Ishikawa (cell line): Measurements from ENCODE around the gene HINT3.

Source experiments
- CEBPB ChIP-seq: IDR thresholded peaks from 2 replicates; pipeline ENCODE4 v1.6.1; 2012
- CREB1 ChIP-seq: IDR thresholded peaks from 2 replicates; pipeline ENCODE4 v1.6.1; 2012; ENCODE audit warnings: low read depth
- EGR1 ChIP-seq: IDR thresholded peaks from 2 replicates; pipeline ENCODE4 v1.6.1; 2012
- EP300 ChIP-seq: IDR thresholded peaks from 2 replicates; pipeline ENCODE4 v1.6.1; 2012; ENCODE audit warnings: borderline replicate concordance
- FOXM1 ChIP-seq: IDR thresholded peaks from 2 replicates; pipeline ENCODE4 v1.6.1; 2012; ENCODE audit warnings: low read depth, borderline replicate concordance
- NFIC ChIP-seq: IDR thresholded peaks from 2 replicates; pipeline ENCODE4 v1.6.1; 2012
- RAD21 ChIP-seq: IDR thresholded peaks from 2 replicates; pipeline ENCODE4 v1.6.1; 2012; ENCODE audit warnings: low read depth
- REST ChIP-seq: IDR thresholded peaks from 2 replicates; pipeline ENCODE4 v1.6.1; 2012; ENCODE audit warnings: low read depth, mild to moderate bottlenecking
- TAF1 ChIP-seq: IDR thresholded peaks from 2 replicates; pipeline ENCODE4 v1.6.1; 2012; ENCODE audit warnings: low read depth, mild to moderate bottlenecking
- TCF12 ChIP-seq: IDR thresholded peaks from 2 replicates; pipeline ENCODE4 v1.6.1; 2012; ENCODE audit warnings: low read depth
- TEAD4 ChIP-seq: IDR thresholded peaks from 2 replicates; pipeline ENCODE4 v1.6.1; 2012
- YY1 ChIP-seq: IDR thresholded peaks from 2 replicates; pipeline ENCODE4 v1.6.1; 2012; ENCODE audit warnings: low read depth
- ZBTB7A ChIP-seq: IDR thresholded peaks from 2 replicates; pipeline ENCODE4 v1.6.1; 2012; ENCODE audit warnings: low read depth
- TF ChIP-seq, protein P1 (sequence below): IDR thresholded peaks from 2 replicates; pipeline ENCODE4 v1.6.1; 2012
- TF ChIP-seq, protein P2 (sequence below): IDR thresholded peaks from 2 replicates; pipeline ENCODE4 v1.6.1; 2012

HINT3 gene

GRCh38 chr6:125944434-125944816, 12.1 kb upstream of the HINT3 start:
- TF ChIP-seq CREB1 (no peak), TAF1 (no peak), RAD21 (no peak), YY1 (no peak), FOXM1 (no peak)

- no peak for TF ChIP-seq ZBTB7A
- TF ChIP-seq RAD21: no peak
- TF ChIP-seq, protein P1, sequence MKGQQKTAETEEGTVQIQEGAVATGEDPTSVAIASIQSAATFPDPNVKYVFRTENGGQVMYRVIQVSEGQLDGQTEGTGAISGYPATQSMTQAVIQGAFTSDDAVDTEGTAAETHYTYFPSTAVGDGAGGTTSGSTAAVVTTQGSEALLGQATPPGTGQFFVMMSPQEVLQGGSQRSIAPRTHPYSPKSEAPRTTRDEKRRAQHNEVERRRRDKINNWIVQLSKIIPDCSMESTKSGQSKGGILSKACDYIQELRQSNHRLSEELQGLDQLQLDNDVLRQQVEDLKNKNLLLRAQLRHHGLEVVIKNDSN: no peak
- TF ChIP-seq EGR1: no peak
Measured at GRCh38 chr6:125944896-125945295, 11.7 kb upstream of the HINT3 start.

- no peak for TF ChIP-seq CEBPB
- TF ChIP-seq RAD21: no peak
- TF ChIP-seq, protein P1: no peak
- no peak for TF ChIP-seq NFIC
Measured at GRCh38 chr6:125945378-125946141, 11.0 kb upstream of the HINT3 start.

- TF ChIP-seq NFIC: no peak
- TF ChIP-seq TCF12: no peak
- TF ChIP-seq CREB1: no peak
Measured at GRCh38 chr6:125947615-125948014, 9.0 kb upstream of the HINT3 start.

DNA sequence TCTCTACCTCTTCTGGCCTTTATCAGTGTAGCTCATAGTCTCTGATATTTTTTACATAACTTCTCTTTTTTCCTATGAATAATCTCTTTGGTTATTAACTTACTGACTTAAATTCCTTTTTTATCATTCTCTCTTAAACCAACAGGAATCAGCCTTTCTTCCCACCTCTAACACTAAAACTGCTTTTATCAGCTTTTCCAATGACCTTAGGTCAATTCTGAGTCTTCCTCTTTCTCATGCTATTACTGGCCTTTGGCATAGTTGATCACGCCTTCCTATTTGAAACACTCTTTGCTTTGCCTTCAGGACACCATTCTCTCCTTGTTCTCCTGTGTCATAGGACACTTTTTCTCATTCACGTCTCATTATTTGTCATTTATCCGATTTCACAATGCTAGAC, 8.1 kb upstream of the HINT3 start:
- TF ChIP-seq NFIC (no peak), FOXM1 (no peak), EGR1 (no peak), YY1 (no peak), CREB1 (no peak), EP300 (no peak), CEBPB (no peak), ZBTB7A (no peak), TCF12 (no peak), TAF1 (no peak)
- TF ChIP-seq, protein P1: no peak

GRCh38 chr6:125949069-125949468, 7.5 kb upstream of the HINT3 start:
- TF ChIP-seq, protein P2, sequence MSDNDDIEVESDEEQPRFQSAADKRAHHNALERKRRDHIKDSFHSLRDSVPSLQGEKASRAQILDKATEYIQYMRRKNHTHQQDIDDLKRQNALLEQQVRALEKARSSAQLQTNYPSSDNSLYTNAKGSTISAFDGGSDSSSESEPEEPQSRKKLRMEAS: no peak
- TF ChIP-seq TEAD4: no peak
- no peak for TF ChIP-seq CREB1
- TF ChIP-seq RAD21: no peak
- TF ChIP-seq REST: no peak
- TF ChIP-seq CEBPB: no peak
- TF ChIP-seq FOXM1: no peak
- TF ChIP-seq TAF1: no peak
- no peak for TF ChIP-seq EP300
- TF ChIP-seq, protein P1: no peak
- no peak for TF ChIP-seq NFIC
- no peak for TF ChIP-seq EGR1
- TF ChIP-seq ZBTB7A: no peak
- no peak for TF ChIP-seq TCF12
- no peak for TF ChIP-seq YY1

- TF ChIP-seq, protein P2: no peak
- no peak for TF ChIP-seq FOXM1
- no peak for TF ChIP-seq YY1
- TF ChIP-seq NFIC: no peak
Measured at GRCh38 chr6:125950293-125950692, 6.3 kb upstream of the HINT3 start.

GRCh38 chr6:125951323-125951722, 5.2 kb upstream of the HINT3 start:
- TF ChIP-seq, protein P1: no peak
- TF ChIP-seq, protein P2: no peak
- no peak for TF ChIP-seq CEBPB
- no peak for TF ChIP-seq TAF1
- TF ChIP-seq FOXM1: no peak
- TF ChIP-seq TEAD4: no peak
